Measurements from ENCODE around the gene SLC17A8. TPM values are rescaled to one million over a fixed set of nuclear protein-coding genes. Genes with fewer than 3 reads are reported as not detected.

The SLC17A8 gene
- total and polyA plus RNA-seq, 4 donors, result 0.08 to 3.9 (median 0.24) TPM

DNA sequence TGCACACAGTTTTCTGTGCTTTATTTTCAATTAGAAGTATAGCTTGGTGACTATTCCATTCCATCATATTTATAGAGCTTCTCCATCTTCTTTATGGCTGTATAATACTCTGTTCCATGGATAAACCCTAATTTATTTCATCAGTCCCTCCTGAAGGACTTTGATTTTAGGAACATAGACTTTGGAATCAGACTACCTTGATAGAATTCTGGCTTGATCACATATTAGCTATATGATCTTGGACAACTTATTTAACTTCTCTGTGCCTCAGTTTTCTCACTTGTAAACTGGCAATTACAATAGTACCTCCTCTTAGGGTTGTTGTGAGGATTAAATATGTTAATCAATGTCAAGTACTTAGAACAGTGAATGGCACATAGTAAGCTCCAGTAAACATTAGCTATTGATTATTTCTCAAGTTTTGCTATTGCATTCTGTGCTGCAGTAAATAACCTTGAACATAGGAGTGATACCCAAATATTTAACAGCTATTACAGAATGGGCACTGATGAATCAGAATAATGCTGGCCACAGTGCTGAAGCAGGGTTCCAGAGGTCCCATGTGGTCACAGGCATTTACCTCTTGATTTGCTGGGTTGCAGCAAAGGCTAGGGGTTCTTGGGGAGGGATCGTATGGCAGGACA is 104.6 kb downstream of the SLC17A8 start:
- Histone ChIP-seq H3K27ac (ENCODE audit: low read depth in 1 of 2, low read length in 2 of 2) (no peak overlapping the region), H3K4me1 (ENCODE audit: control insufficient read depth in 4 of 4, insufficient read depth in 4 of 4, low read length in 3 of 4) (peaks cover 0 to 11% (median 8%) of the 10 kb centered on the region in 4 donors), H3K4me3 (ENCODE audit: low read depth in 1 of 3, low read length in 3 of 3) (no peak overlapping the region), H3K36me3 (ENCODE audit: control insufficient read depth in 4 of 4, insufficient read depth in 3 of 4, low read depth in 1 of 4, low read length in 3 of 4) (no peaks in the 10 kb centered on the region), H3K9ac (ENCODE audit: low read depth in 1 of 2, low read length in 2 of 2) (no peak overlapping the region), H3K27me3 (ENCODE audit: control insufficient read depth in 4 of 4, insufficient read depth in 4 of 4, low read length in 3 of 4) (no peaks in the 10 kb centered on the region), H3K9me3 (ENCODE audit: control insufficient read depth in 4 of 4, low read length in 3 of 4) (no peaks in the 10 kb centered on the region)
- DNase-seq (ENCODE audit: low spot score), result no peak
- WGBS, result 53% methylated on average over 1 of the region's 1 CpG
- TF ChIP-seq HNF4G (IDR thresholded peaks at IDR 0.05) (peak; percentile 52), NR2F2 (IDR thresholded peaks at IDR 0.05) (no peak), RAD21 (IDR thresholded peaks at IDR 0.05) (peak in 1 of 2 donors; percentile 26), FOXA1 (IDR thresholded peaks at IDR 0.05) (no peak), YY1 (IDR thresholded peaks at IDR 0.05) (no peak), RXRA (IDR thresholded peaks at IDR 0.05) (peak; percentile 28 to 37), SP1 (IDR thresholded peaks at IDR 0.05) (peak; percentile 37), HNF4A (conservative IDR thresholded peaks at IDR 0.05) (peak; percentile 59 to 82)
- TF ChIP-seq, protein P1, sequence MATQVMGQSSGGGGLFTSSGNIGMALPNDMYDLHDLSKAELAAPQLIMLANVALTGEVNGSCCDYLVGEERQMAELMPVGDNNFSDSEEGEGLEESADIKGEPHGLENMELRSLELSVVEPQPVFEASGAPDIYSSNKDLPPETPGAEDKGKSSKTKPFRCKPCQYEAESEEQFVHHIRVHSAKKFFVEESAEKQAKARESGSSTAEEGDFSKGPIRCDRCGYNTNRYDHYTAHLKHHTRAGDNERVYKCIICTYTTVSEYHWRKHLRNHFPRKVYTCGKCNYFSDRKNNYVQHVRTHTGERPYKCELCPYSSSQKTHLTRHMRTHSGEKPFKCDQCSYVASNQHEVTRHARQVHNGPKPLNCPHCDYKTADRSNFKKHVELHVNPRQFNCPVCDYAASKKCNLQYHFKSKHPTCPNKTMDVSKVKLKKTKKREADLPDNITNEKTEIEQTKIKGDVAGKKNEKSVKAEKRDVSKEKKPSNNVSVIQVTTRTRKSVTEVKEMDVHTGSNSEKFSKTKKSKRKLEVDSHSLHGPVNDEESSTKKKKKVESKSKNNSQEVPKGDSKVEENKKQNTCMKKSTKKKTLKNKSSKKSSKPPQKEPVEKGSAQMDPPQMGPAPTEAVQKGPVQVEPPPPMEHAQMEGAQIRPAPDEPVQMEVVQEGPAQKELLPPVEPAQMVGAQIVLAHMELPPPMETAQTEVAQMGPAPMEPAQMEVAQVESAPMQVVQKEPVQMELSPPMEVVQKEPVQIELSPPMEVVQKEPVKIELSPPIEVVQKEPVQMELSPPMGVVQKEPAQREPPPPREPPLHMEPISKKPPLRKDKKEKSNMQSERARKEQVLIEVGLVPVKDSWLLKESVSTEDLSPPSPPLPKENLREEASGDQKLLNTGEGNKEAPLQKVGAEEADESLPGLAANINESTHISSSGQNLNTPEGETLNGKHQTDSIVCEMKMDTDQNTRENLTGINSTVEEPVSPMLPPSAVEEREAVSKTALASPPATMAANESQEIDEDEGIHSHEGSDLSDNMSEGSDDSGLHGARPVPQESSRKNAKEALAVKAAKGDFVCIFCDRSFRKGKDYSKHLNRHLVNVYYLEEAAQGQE (IDR thresholded peaks at IDR 0.05), result peak; percentile 98
- TF ChIP-seq, protein P2, sequence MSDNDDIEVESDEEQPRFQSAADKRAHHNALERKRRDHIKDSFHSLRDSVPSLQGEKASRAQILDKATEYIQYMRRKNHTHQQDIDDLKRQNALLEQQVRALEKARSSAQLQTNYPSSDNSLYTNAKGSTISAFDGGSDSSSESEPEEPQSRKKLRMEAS (IDR thresholded peaks at IDR 0.05), result peak; percentile 32
- TF ChIP-seq, protein P3, sequence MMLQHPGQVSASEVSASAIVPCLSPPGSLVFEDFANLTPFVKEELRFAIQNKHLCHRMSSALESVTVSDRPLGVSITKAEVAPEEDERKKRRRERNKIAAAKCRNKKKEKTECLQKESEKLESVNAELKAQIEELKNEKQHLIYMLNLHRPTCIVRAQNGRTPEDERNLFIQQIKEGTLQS (IDR thresholded peaks at IDR 0.05), result peak; percentile 23
- TF ChIP-seq, protein P4, sequence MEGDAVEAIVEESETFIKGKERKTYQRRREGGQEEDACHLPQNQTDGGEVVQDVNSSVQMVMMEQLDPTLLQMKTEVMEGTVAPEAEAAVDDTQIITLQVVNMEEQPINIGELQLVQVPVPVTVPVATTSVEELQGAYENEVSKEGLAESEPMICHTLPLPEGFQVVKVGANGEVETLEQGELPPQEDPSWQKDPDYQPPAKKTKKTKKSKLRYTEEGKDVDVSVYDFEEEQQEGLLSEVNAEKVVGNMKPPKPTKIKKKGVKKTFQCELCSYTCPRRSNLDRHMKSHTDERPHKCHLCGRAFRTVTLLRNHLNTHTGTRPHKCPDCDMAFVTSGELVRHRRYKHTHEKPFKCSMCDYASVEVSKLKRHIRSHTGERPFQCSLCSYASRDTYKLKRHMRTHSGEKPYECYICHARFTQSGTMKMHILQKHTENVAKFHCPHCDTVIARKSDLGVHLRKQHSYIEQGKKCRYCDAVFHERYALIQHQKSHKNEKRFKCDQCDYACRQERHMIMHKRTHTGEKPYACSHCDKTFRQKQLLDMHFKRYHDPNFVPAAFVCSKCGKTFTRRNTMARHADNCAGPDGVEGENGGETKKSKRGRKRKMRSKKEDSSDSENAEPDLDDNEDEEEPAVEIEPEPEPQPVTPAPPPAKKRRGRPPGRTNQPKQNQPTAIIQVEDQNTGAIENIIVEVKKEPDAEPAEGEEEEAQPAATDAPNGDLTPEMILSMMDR (IDR thresholded peaks at IDR 0.05; ENCODE audit: low read depth, low read length, missing input control), result no peak
- TF ChIP-seq, protein P5, sequence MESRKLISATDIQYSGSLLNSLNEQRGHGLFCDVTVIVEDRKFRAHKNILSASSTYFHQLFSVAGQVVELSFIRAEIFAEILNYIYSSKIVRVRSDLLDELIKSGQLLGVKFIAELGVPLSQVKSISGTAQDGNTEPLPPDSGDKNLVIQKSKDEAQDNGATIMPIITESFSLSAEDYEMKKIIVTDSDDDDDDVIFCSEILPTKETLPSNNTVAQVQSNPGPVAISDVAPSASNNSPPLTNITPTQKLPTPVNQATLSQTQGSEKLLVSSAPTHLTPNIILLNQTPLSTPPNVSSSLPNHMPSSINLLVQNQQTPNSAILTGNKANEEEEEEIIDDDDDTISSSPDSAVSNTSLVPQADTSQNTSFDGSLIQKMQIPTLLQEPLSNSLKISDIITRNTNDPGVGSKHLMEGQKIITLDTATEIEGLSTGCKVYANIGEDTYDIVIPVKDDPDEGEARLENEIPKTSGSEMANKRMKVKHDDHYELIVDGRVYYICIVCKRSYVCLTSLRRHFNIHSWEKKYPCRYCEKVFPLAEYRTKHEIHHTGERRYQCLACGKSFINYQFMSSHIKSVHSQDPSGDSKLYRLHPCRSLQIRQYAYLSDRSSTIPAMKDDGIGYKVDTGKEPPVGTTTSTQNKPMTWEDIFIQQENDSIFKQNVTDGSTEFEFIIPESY (IDR thresholded peaks at IDR 0.05), result peak; percentile 31

DNA sequence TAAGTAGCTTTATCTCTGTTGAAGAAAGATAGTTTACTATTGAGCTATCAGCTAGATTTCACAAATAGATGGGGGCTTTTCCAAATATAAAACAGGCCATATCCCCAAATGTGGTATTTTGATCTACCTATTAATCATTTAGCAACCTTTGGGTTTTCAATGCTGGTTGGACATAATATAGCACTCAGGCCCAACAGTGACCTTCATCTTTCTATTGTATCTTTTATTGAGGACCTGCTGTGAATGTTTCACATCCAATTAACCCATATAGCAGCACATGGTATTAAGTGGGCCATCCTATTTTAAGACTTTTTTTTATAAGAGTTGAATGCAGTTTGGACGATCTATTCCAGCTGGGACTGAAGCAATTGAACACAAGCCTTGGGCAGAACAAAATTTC is 106.8 kb downstream of the SLC17A8 start:
- no peak overlapping the region for H3K27ac ChIP-seq (ENCODE audit: low read depth in 1 of 2, low read length in 2 of 2)

More for the DNA sequence above, 106.8 kb downstream of the SLC17A8 start:
- Histone ChIP-seq H3K9me3 (ENCODE audit: control insufficient read depth in 4 of 4, low read length in 3 of 4) (no peaks in the 10 kb centered on the region), H3K4me3 (ENCODE audit: low read depth in 1 of 3, low read length in 3 of 3) (no peak overlapping the region), H3K36me3 (ENCODE audit: control insufficient read depth in 4 of 4, insufficient read depth in 3 of 4, low read depth in 1 of 4, low read length in 3 of 4) (no peaks in the 10 kb centered on the region), H3K9ac (ENCODE audit: low read depth in 1 of 2, low read length in 2 of 2) (no peak overlapping the region), H3K27me3 (ENCODE audit: control insufficient read depth in 4 of 4, insufficient read depth in 4 of 4, low read length in 3 of 4) (no peaks in the 10 kb centered on the region), H3K4me1 (ENCODE audit: control insufficient read depth in 4 of 4, insufficient read depth in 4 of 4, low read length in 3 of 4) (peaks cover 0 to 11% (median 8%) of the 10 kb centered on the region in 4 donors)
- WGBS, result 88% methylated on average over 1 of the region's 1 CpG
- TF ChIP-seq YY1 (IDR thresholded peaks at IDR 0.05) (no peak), RAD21 (IDR thresholded peaks at IDR 0.05) (no peak), EGR1 (IDR thresholded peaks at IDR 0.05; ENCODE audit: low read depth in 2 of 2) (no peak), FOXA2 (IDR thresholded peaks at IDR 0.05) (no peak), FOXA1 (IDR thresholded peaks at IDR 0.05) (no peak), SP1 (IDR thresholded peaks at IDR 0.05) (no peak), TAF1 (conservative IDR thresholded peaks at IDR 0.05) (no peak), JUND (IDR thresholded peaks at IDR 0.05) (no peak), RXRA (IDR thresholded peaks at IDR 0.05) (no peak), HNF4A (conservative IDR thresholded peaks at IDR 0.05) (no peak)
- TF ChIP-seq, protein P3 (IDR thresholded peaks at IDR 0.05), result no peak
- TF ChIP-seq, protein P4 (IDR thresholded peaks at IDR 0.05; ENCODE audit: low read depth, low read length, missing input control), result no peak
- no peak for DNase-seq (ENCODE audit: low spot score)

All from liver (tissue), 9 donors.